HG02852 (cell line): ENCODE data around the gene ZNF662.
"Not testable (repeated sequence)": the region's sequence is repeated elsewhere in the genome, so short reads cannot be mapped to it uniquely, and the experiment has no call there.

Experiments
- ATAC-seq: cut with Tn5 transposase; IDR thresholded peaks from one replicate; pipeline ENCODE4 v1.9.1; 2021; ENCODE audit warnings: mild to moderate bottlenecking, moderate library complexity; ENCODE audit not compliant: unreplicated experiment

Gene ZNF662

DNA sequence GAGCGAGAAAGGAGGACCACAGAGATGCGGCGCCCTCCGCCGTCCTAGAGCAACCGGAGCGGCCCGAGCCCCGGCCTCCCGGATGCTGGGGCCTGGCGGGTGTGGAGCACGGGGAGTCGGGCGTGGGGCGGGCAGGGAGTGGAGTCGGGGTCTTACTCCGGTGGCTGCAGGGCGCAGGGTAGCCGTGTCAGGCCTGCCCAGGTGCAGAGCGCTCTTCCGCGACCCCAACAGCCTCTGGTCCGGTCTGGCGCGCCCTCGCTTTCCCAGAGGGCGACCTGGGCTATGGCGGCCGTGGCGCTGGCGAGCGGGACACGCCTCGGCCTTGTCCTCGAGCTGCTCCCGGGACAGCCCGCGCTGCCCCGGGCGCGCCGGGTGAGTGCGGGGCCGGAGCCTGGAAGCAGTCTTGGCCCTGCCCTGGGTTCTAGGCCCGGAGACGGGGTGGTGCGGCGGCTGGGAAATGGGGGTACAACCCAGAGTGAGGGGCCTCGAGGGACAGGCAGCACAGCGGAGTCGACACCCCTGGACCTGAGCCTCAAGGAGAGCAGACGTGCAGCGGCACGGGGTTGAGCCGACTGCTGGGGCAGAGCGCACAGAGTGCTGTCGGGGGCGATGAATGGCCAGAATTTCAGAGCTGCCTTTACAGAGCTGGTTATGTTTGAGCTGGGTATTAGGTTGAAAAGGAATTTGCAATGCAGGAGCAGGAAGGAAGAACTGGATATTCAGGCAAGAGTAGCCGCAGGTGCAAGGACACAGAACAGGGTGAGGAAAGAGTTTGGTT is at the start of gene ZNF662:
Gene ZNF662 (plus strand): TSS at position 73 of the 778 bp plus-strand sequence. CDS start 1,973 bp downstream, outside the sequence.
- no peak for ATAC-seq

DNA sequence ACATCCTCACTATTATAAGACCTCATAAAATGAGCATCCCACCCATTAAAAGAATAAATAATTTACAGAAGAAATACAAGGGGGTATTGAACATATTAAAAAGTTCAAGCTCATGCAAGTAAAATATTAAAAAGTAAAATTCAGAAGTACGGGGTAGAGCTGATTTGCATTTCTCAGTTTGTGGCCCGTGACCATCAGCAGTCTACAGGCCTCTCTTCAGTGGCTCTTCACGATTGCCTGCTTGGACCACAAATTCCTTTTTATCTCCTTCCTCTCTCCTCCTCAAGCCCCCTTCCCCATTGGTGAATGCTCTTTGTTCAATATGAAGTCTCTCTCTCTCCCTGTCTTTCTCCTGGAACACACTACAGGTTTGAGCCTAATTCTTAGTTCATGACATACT is 49.4 kb upstream of the ZNF662 start:
- ATAC-seq = no peak

DNA sequence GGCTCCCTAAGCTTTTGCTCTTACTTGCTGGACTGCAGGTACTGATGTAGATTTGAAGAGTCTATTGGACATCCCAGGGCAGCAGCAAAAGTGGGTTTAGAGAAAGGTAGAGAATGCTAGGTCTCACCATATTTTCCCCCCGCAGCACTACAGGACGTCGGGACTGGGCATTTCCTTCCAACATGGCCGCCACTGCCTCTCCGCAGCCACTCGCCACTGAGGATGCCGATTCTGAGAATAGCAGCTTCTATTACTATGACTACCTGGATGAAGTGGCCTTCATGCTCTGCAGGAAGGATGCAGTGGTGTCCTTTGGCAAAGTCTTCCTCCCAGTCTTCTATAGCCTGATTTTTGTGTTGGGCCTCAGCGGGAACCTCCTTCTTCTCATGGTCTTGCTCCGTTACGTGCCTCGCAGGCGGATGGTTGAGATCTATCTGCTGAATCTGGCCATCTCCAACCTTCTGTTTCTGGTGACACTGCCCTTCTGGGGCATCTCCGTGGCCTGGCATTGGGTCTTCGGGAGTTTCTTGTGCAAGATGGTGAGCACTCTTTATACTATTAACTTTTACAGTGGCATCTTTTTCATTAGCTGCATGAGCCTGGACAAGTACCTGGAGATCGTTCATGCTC is 41.5 kb upstream of the ZNF662 start:
- no peak for ATAC-seq

GRCh38 chr3:42865256-42865655 is 40.7 kb upstream of the ZNF662 start:
- no peak for ATAC-seq

- no peak for ATAC-seq
These were observed 38.8 kb upstream of the ZNF662 start for GRCh38 chr3:42867138-42867537.

GRCh38 chr3:42868841-42869240 is 37.1 kb upstream of the ZNF662 start:
- ATAC-seq = no peak

- ATAC-seq = no peak
These were observed 34.2 kb upstream of the ZNF662 start for GRCh38 chr3:42871592-42872196.

DNA sequence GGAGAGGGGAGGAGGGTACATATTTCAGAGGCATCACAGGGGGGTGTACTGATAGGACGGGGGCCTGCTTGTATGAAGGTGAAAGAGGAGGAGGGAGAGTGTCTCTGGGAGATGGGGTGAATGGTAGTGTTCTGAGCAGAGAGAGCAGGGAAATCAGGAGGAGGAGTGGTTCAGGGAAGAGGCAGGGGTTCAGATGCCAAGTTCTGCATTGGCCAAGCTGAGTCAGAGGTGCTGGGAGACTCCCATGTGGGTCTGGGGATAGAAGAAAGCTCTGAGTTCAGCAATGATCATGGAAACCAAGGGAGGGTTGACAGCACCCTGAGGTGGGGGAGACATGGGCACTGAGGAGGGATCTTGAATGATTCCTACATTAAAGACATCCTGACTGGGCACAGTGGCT is 33.2 kb upstream of the ZNF662 start:
- no peak for ATAC-seq

DNA sequence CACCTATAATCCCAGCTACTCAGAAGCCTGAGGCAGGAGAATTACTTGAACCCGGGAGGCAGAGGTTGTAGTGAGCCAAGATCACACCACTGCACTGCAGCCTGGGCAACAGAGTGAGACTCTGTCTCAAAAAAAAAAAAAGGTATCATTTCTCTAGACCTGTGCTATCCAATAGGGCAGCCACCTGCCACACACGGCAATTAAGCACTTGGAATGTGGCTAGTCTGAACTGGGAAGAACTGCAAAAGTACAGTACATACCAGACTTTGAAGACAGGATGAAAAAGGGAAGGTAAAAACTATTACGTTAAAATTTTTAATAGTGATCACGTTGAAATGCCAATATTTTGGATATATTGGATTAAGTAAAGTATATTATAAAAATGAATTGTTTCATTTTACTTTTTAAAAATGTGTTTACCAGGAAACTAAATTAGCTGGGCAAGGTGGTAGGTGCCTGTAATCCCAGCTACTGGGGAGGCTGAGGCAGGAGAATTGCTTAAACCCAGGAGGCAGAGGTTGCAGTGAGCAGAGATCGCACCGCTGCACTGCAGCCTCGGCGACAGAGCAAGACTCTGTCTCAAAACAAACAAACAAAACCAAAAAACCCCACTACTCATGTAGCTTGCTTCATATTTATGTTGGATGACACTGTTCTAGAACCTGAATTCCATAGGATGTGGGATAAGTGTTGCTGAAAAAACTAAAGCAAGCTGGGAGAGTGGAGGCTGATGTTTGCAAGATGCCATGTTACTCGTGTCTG is 32.5 kb upstream of the ZNF662 start:
- no peak for ATAC-seq

GRCh38 chr3:42874749-42875148 is 31.2 kb upstream of the ZNF662 start:
- ATAC-seq = no peak

DNA sequence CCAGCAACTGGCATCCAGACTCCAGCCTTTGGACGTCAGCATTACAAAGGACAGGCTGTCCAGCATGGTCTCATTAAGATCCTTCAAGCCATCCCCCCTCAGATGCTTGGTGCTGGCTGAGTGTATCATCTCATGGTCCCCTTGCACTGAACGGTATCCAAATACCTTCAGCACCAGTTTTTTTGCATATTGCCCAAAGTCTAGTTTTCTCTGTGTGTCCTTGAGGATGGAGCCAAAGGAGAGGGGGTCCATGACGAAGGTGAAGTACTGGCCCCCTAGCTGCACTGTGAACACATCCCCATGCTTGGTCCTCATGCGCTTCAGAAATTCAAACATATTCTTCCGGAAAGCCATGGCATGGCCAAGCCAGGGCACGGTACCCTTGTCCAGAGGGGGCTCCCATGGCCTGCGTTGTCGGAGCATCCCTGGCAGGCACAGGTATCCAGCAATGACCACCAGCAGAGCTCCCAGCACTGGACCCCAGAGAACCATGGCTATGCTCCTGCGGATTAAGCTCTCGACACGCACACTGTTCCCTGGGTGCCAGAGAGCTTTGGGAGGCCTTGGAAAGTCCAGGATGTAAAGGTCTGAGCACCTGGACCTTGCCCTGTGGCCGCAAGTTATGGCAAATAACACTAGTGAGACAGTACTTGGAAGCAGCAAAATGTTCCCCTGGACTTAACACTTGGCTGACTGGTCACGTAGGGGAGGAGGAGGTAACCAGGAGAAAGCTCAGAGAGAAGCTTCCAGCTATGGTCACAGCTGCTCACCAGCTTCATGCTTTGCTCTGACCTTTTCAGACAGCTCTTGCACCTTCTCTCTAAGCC is 30.4 kb upstream of the ZNF662 start, which contains the start of gene CYP8B1:
Gene CYP8B1 (minus strand): TSS at position 555 of the 827 bp plus-strand sequence. CDS start 63 bp downstream, at position 492.
- no peak for ATAC-seq

- no peak for ATAC-seq
These were observed 29.5 kb upstream of the ZNF662 start for GRCh38 chr3:42876401-42876800.

- no peak for ATAC-seq
These were observed 28.8 kb upstream of the ZNF662 start for GRCh38 chr3:42876940-42877720.

- ATAC-seq = no peak
These were observed 28.1 kb upstream of the ZNF662 start for GRCh38 chr3:42877881-42878280.

- ATAC-seq = no peak
These were observed 25.8 kb upstream of the ZNF662 start for GRCh38 chr3:42880183-42880582.

DNA sequence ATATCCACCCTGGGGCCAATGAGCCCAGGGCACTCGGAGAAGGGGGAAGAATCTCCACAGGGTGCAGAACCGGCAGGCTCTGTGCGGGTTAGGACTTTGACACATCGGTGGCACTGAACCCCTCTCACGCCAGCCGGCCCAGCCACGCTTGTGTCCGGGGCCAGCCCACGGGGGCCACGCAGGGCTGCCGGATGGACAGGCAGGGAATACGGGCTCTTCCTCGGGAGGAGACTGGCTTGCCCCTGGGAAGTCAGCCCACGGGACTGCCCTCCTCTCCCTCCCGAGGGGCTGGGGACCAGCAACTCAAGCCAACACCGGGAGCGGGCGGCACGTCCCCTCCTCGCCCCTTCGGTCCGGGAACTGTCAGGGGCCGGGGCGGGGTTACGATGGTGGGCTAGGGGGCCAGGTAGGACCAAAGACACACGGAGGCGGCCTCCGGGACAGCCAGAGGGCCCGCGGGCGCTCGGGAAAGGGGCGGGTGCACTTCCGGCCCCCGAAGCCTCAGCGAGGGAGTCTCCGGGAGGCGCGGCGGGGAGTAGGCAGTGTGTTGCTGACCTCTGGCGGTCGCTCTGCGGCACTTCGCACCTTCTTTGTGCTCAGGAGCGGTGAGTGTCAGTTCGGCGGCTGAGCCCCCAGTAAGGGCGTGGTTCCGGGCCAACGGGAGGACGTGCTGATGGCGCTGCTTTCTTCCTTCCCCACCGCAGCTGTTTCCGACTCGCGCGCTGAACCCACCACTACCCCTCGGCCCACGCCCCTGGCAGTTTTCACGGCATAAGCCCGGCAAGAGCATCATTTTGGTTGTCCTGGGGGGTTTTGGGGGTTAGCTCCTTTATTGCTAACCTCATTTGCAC is 25.1 kb upstream of the ZNF662 start:
- ATAC-seq = peak; percentile 99

DNA sequence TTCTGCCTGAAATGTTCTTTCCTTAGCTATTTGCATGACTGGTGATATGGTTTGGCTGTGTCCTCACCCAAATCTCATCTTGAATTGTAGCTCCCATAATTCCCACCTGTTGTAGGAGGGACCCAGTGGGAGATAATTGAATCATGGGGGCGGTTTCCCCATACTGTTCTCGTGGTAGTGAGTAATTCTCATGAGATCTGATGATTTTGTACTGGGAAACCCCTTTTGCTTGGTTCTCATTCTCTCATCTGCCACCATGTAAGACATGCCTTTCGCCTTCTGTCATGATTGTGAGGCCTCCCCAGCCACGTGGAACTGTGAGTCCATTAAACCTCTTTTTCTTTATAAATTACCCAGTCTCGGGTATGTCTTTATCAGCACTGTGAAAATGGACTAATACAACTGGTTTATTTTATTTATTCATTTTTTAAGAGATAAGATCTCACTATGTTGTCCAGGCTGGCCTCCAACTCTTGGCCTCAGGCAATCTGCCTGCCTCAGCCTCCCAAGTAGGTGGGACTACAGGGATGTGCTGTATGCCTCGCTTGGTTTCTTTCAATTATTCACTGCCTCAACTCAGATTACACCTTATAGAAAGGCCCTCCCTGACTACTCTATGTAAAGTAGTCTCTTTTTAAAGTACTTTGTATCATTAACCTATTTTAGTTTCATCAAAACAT is 22.6 kb upstream of the ZNF662 start:
- ATAC-seq = not testable (repeated sequence)

DNA sequence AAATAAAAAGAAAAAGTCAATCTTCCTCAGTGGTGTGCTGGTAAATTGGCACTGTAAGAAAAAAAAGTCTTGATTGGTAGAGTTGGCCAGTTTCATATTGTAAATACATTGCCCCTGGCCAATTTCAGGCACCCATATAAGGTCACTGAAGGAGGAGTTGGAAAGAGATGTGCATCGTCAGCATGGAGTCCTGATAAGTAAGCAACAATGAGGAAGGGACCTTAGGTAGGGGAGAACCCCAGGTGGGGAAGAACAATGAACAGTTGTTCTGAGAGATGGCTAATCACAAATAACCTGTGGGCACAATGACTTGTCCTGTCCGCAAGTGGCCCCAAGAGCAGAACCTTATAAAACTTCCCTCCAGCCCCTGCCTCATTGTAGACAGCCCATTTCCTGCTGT is 21.6 kb upstream of the ZNF662 start:
- ATAC-seq = no peak
